Ishikawa (cell line): ENCODE results near the gene TRAF1.

Experiments used
- CEBPB ChIP-seq: IDR thresholded peaks from 2 replicates; pipeline ENCODE4 v1.6.1; 2012
- CREB1 ChIP-seq: IDR thresholded peaks from 2 replicates; pipeline ENCODE4 v1.6.1; 2012; ENCODE audit warnings: low read depth
- EGR1 ChIP-seq: IDR thresholded peaks from 2 replicates; pipeline ENCODE4 v1.6.1; 2012
- EP300 ChIP-seq: IDR thresholded peaks from 2 replicates; pipeline ENCODE4 v1.6.1; 2012; ENCODE audit warnings: borderline replicate concordance
- FOXM1 ChIP-seq: IDR thresholded peaks from 2 replicates; pipeline ENCODE4 v1.6.1; 2012; ENCODE audit warnings: low read depth, borderline replicate concordance
- NFIC ChIP-seq: IDR thresholded peaks from 2 replicates; pipeline ENCODE4 v1.6.1; 2012
- RAD21 ChIP-seq: IDR thresholded peaks from 2 replicates; pipeline ENCODE4 v1.6.1; 2012; ENCODE audit warnings: low read depth
- TAF1 ChIP-seq: IDR thresholded peaks from 2 replicates; pipeline ENCODE4 v1.6.1; 2012; ENCODE audit warnings: low read depth, mild to moderate bottlenecking
- TCF12 ChIP-seq: IDR thresholded peaks from 2 replicates; pipeline ENCODE4 v1.6.1; 2012; ENCODE audit warnings: low read depth
- TEAD4 ChIP-seq: IDR thresholded peaks from 2 replicates; pipeline ENCODE4 v1.6.1; 2012
- YY1 ChIP-seq: IDR thresholded peaks from 2 replicates; pipeline ENCODE4 v1.6.1; 2012; ENCODE audit warnings: low read depth
- ZBTB7A ChIP-seq: IDR thresholded peaks from 2 replicates; pipeline ENCODE4 v1.6.1; 2012; ENCODE audit warnings: low read depth
- TF ChIP-seq, protein P1 (sequence below): IDR thresholded peaks from 2 replicates; pipeline ENCODE4 v1.6.1; 2012
- TF ChIP-seq, protein P2 (sequence below): IDR thresholded peaks from 2 replicates; pipeline ENCODE4 v1.6.1; 2012; ENCODE audit warnings: low read depth, mild to moderate bottlenecking
- TF ChIP-seq, protein P3 (sequence below): IDR thresholded peaks from 2 replicates; pipeline ENCODE4 v1.6.1; 2012

TRAF1 gene

DNA sequence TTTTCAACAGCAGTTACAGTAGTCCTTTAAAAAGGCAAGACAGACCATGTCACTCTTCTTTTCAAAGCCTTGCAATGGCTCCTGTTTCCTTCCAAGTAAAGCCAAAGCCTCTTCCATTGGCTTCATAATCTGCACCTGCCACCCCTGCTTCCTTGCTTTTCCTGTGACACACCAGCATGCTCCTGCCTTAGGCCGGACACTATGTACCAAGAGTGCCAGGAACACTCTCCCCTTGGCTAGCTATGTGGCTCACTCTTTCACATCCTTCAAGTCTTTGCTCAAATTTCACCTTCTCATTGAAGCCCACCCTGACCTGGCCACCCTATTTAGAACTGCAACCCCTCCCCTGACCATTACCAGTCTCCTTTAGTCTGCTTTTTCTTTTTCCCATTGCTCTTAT lies 22.2 kb upstream of the TRAF1 start:
- TF ChIP-seq TCF12: no peak

DNA sequence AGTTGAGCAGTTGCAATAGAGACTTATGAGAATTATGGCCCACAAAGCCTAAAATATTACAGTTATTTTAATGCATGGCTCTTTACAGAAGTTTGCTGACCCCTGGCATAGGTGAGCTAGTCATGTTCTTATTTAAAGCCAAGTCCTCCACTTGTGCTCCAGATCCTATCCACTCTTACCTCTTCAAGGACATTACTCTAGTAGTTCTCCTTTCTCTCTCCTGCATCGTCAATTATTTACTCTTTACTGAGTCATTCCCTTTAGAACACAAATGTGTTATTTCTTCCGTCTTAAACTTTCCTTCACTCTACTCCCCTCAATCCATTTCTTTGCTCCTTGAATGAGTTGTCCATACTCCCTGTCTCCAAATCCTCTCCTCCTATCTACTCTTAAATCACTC lies 20.6 kb upstream of the TRAF1 start:
- TF ChIP-seq NFIC (no peak), TEAD4 (no peak), TAF1 (no peak), YY1 (no peak), TCF12 (no peak), RAD21 (no peak), CEBPB (no peak), EGR1 (no peak), CREB1 (no peak), ZBTB7A (no peak), FOXM1 (no peak), EP300 (no peak)
- TF ChIP-seq, protein P1, sequence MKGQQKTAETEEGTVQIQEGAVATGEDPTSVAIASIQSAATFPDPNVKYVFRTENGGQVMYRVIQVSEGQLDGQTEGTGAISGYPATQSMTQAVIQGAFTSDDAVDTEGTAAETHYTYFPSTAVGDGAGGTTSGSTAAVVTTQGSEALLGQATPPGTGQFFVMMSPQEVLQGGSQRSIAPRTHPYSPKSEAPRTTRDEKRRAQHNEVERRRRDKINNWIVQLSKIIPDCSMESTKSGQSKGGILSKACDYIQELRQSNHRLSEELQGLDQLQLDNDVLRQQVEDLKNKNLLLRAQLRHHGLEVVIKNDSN: no peak
- TF ChIP-seq, protein P2, sequence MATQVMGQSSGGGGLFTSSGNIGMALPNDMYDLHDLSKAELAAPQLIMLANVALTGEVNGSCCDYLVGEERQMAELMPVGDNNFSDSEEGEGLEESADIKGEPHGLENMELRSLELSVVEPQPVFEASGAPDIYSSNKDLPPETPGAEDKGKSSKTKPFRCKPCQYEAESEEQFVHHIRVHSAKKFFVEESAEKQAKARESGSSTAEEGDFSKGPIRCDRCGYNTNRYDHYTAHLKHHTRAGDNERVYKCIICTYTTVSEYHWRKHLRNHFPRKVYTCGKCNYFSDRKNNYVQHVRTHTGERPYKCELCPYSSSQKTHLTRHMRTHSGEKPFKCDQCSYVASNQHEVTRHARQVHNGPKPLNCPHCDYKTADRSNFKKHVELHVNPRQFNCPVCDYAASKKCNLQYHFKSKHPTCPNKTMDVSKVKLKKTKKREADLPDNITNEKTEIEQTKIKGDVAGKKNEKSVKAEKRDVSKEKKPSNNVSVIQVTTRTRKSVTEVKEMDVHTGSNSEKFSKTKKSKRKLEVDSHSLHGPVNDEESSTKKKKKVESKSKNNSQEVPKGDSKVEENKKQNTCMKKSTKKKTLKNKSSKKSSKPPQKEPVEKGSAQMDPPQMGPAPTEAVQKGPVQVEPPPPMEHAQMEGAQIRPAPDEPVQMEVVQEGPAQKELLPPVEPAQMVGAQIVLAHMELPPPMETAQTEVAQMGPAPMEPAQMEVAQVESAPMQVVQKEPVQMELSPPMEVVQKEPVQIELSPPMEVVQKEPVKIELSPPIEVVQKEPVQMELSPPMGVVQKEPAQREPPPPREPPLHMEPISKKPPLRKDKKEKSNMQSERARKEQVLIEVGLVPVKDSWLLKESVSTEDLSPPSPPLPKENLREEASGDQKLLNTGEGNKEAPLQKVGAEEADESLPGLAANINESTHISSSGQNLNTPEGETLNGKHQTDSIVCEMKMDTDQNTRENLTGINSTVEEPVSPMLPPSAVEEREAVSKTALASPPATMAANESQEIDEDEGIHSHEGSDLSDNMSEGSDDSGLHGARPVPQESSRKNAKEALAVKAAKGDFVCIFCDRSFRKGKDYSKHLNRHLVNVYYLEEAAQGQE: no peak
- TF ChIP-seq, protein P3, sequence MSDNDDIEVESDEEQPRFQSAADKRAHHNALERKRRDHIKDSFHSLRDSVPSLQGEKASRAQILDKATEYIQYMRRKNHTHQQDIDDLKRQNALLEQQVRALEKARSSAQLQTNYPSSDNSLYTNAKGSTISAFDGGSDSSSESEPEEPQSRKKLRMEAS: no peak

DNA sequence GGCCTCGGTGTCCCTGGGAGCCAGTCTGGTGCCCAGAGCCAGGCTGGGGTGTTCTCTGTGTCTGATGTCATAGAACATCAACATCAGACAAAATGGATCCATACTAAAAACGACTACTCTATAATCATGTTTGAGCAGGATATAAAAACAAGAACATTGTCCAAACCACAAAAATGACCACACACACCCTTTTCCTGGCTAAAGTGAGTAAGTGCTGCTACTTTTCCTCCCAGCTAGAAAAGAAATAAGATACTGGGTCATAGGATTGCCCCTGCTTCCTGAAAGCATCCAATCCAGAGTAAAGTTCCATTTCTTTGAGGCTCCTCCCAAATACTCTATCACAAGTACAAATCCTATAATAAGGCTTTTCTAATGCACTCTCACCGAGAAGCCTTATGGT lies 19.7 kb upstream of the TRAF1 start:
- TF ChIP-seq RAD21 (no peak), CREB1 (no peak), TAF1 (no peak), FOXM1 (no peak), TCF12 (no peak), EGR1 (no peak), NFIC (no peak), TEAD4 (no peak), ZBTB7A (no peak), EP300 (no peak), CEBPB (no peak)
- TF ChIP-seq, protein P1: no peak
- TF ChIP-seq, protein P2: no peak
- TF ChIP-seq, protein P3: no peak

DNA sequence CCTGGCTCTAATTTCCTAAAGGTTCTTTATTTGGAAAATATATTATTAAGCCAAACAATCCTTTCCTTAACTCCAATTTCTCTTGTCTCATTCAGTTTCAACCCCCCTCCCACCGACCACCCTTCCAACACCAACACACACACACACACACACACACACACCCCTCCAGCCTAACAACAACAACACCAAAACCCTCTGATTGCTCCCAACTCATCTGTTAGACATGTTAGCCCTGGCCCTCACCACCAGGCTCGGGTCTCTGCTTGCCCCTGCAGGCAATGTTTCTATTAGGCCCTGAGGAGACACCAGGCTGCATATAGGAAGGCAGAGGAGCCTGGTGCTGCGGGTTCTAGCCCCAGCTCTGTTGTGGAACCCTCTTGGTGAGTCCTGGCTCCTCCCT lies 18.4 kb upstream of the TRAF1 start:
- no peak for TF ChIP-seq YY1
- no peak for TF ChIP-seq ZBTB7A
- no peak for TF ChIP-seq EGR1
- no peak for TF ChIP-seq CREB1
- TF ChIP-seq, protein P1: no peak
- TF ChIP-seq TAF1: no peak
- no peak for TF ChIP-seq RAD21
- TF ChIP-seq TEAD4: no peak
- no peak for TF ChIP-seq CEBPB
- no peak for TF ChIP-seq TCF12
- TF ChIP-seq, protein P3: no peak
- TF ChIP-seq EP300: no peak
- TF ChIP-seq NFIC: no peak
- no peak for TF ChIP-seq FOXM1
- TF ChIP-seq, protein P2: no peak
